Ramos (cell line): ENCODE results near the gene CCDC121.

Source experiments
- in situ Hi-C: fragments of 300-500 bp; cut with MboI; formaldehyde crosslinking; loops from one replicate; pipeline ENCODE4 v1.14.3; 2022; ENCODE audit warnings: low sequenced_read_pairs; ENCODE audit not compliant: unreplicated experiment

CCDC121 gene

DNA sequence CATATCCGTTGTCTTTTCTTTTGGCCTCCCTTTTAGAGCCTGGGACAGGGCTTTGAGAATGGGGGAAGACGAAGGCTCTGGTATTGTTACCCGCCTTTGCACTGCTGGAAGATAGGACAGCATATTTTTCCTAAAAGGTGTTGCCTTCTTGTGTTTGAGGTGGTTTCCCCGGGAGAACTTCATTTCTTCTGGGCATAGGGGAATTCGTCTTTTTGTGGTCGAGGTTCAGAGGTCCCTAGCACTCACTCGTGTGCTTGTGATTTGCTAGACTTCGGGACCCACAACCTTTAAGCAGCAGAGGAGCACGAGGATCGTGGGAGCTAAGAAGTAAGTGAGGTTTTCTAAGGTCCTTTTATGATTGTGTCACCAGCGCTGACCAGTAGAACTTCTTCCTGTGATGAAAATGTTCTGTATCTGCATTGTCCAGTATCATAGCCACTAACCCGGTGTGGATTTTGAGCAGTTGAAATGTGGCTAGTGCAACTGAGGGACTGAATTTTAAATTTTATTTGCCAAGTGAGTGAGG is 45.4 kb downstream of the CCDC121 start:
- in situ Hi-C loops: no loop called here

DNA sequence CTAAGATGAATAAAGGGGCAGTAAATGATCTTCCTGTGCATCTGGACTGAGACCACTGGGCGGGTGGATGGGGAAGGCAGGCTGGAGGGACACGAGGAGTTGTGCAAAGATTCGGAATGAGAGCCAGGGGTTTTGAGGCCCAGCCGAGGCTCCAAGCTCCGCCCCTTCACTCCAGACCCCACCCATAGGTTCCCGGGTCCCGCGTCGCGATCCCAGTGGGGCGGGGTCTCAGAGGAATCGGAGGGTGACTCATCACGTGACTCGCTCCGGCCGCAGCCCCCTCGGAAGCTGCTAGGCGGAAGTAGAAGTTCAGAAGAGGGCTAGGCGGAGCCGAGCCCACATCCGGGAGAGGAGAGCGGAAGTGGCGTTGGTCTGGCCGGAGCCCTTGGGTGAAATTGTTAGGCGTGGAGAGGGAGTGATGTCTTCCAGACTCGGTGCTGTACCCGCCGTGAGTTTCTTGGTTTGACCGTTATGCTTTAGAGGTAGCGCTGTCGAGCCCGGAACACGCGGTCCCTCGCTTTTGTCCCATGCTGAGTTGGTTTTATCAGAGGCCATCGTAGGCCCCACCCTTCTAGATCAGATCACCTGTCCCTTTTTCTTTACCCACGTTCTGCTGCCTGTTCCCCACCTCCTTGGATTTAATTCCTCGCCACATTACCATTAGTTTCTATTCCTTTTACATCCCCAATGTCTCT is 46.0 kb downstream of the CCDC121 start, which contains the start of gene ZNF512:
TSS of gene ZNF512 (plus strand) at position 348 of the 695 bp plus-strand sequence. CDS start at position 419, 71 bp downstream.
- in situ Hi-C loops: no loop called here

DNA sequence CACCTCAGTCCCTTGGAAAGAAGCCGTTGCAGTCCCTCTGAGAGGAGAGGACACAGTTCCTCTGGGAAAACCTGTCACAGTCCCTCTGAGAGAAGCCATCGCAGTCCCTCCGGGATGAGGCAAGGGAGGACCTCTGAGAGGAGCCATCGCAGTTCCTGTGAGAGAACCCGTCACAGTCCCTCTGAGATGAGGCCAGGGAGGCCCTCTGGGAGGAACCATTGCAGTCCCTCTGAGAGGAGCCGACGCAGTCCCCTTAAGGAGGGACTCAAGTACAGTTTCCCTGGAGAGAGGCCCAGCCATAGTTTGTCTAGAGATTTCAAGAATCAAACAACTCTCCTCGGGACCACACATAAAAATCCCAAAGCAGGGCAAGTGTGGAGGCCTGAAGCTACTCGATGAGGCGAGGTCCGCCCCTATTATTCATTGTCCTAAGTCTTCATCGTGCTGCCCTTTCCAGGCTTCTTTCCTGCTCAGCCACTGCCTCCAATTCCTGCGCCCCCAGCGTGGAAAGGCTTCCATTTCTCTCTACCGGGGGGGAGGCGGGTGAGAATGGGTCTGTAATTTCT is 46.6 kb downstream of the CCDC121 start:
- in situ Hi-C loops: no loop called here

DNA sequence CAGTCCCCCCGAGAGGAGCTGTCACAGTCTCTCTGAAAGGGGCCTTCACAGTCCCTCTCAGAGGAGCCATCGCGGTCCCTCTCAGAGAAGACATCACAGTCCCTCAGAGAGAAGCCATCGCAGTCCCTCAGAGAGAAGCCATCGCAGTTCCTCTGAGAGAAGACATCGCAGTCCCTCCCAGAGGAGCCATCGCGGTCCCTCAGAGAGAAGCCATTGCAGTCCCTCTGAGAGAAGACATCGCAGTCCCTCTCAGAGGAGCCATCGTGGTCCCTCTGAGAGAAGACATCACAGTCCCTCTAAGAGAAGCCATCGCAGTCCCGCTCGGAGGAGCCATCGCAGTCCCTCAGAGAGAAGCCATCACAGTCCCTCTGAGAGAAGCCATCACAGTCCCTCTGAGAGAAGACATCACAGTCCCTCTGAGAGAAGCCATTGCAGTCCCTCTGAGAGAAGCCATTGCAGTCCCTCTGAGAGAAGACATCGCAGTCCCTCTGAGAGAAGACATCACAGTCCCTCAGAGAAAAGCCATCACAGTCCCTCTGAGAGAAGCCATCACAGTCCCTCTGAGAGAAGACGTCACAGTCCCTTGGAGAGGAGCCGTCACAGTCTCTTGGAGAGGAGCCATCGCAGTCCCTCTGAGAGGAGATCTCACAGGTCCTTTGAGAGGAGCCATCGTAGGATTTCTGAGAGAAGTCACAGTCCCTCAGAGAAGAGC is 47.2 kb downstream of the CCDC121 start:
- in situ Hi-C loops: no loop called here
